Measurements from ENCODE around the gene PPP1R13B. TPM values are rescaled to one million over a fixed set of nuclear protein-coding genes. Genes with fewer than 3 reads are reported as not detected.

PPP1R13B gene
- total RNA-seq, 1 donor from 2014 or later = 67.8 TPM

DNA sequence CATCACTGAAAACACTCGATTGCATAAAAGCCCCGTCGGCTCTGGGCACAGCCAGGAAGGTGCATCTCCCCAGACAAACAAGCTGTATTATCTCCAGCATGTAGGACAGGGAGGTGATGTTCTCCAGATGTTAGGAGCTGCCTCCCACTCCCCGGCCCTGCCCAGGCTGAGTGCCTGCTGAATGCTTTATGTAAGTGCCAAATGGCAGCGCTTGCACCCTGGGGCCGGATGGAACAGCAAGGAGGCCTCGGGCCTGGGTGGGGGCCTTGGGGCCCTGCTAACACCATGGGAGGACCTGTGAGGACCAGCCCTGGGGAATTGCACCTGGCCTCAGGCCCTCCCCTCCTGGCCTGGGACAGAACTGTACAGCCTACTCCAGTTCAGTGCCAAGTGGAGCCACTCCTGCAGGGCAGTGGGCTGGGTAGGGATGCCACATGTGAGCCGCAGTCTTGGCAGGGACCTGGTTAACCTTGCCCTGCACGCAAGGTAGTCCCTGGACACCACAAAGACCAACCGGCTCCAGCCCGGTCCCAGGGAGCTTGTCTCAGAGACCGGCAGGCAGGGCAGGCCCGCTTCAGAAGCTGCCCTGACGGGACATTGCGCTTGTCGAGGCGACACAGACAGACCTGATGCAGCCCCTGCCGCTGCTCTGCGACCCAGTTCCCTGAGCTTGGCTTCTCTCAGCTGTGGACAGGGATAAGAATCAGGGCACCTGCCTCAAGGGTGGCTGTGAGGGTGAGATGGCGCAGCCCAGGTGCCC is 35.3 kb upstream of the PPP1R13B start:
- DNase-seq (ENCODE audit: low spot score) = no peak
- intact Hi-C loops (cut with DNase I) = no loop called here

DNA sequence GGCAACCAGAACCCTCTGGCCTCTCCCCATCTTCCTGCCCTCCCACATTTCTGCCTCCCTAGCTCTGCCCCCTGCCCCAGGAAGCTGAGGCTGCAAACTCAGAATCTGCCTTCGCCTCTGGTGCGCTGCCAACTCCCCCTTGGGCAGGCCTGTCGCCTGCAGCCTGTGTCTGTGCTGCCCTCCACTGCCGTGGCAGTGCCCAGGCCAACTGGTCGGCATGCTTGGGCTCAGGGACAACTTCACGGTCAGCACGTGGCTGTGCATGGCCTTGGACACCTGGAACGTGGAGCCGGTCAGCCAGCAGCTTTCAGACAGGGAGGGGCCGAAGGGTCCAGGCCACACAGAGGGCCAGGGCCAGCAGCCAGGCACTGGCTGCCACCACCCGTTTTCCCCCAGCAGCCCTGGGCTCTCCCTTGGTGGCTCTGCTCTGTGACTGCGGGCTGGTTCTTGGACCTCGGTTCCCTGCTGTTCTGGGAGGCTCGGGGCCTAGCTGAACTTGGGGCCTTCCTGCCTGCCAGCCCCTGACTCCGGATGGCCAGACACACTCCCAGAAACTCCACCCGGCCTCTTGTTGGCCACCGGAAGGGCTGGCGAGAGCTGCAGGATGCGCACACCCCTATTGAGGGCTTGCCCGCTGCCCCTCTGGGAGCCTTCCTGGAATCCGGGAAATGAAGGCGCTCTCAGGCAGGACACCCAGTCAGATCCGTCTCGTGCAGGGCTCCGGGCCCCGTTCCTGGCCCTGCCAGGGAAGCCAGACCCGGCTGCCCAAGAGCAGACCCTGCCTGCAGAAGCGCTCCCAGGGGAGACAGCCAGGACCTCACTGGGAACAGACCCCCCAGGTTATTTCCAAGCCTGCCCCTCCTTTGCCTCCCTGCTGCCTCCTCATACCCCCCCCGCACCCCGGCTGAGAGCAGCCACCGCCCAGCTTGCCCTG is 34.2 kb upstream of the PPP1R13B start:
- intact Hi-C loops (cut with DNase I) = loop anchor here (2.0 kb wide), 2 partner anchors 33 to 73 kb away; no protein-coding TSS in a partner anchor
- DNase-seq (ENCODE audit: low spot score) = peak; percentile 87

DNA sequence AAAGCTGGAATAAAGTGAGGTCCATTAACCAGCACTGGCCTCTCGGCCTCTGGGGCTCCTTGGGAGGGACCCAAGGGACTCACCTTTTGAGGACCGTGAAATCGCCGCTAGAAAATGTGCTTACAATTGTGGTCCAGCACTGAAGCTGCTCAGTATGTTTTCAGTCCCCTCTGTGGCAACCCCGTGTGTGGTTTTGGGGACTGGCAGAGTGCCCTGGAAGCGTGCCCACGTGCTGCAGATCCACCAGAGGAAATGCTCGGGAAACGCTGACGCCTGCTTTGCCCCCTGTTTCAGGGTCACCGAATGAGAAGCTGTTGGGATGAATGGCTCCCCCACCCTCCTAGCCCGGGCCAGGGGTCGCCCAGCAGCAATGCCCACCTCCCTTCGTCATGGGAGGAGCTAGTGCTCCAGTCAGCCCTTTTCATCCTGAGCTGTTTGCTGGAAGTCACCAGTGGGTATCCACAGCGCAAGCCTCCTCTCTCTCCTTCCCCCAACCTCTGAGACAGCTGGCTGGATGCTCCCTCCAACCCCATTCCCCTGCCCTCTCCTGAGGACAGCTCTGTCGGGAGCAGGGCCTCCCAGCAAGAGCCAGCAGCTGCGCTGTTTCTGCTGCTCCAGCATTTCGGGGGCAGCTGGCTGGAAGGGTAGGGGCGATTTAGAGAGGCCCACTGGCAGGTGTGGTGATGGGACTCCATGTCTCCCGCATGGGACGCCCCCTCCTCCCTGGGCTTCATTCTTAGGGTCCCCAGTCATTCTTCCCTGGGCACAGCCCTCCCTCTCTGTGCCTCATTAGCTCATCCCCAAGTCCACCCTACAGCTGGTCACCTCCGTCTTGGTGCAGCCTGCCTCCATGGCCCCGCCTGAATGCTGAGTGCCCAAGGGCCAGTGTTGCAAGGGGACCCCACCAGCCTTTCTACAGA is 33.2 kb upstream of the PPP1R13B start:
- intact Hi-C loops (cut with DNase I) = loop anchor here (2.0 kb wide), 2 partner anchors 32 to 72 kb away; no protein-coding TSS in a partner anchor
- DNase-seq (ENCODE audit: low spot score) = no peak

DNA sequence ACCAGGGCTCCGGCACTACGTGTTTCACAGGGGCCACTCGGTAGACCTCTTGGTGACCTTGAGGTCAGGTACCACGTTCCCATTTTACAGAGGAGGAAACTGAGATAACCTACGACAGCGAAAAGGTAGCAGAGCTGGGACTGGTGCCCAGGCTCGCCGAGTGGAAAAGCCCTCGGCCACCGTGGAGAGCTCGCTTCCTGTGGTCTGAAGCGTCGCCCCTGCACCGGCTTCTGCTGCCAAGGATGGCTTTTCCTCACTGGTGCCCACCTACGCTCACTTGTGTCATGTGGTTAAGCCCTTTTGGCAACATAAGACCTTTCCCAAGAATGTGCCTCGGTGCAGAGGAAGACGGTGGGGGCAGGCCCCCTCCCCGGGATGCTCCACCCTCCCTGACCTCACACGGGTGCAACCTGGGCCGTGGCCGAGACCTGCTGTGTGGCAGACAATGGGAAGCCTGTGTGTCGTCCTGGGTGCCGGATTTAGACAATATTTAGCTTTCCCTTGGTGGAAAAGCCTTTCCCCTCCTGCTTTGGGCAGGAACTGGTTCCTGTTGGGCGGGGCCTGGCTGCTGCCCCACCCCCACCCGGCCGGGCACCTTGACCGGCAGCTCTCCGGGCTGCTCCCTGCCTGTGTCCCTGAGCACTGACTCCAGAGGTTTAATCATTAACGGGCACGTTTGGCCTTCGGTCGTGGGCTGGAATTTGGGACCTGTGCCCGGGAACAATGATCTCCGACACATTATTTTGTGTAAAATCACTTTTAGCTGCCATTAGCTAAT is 32.4 kb upstream of the PPP1R13B start:
- DNase-seq (ENCODE audit: low spot score) = no peak
- intact Hi-C loops (cut with DNase I) = loop anchor here (2.0 kb wide), 2 partner anchors 31 to 71 kb away; no protein-coding TSS in a partner anchor

DNA sequence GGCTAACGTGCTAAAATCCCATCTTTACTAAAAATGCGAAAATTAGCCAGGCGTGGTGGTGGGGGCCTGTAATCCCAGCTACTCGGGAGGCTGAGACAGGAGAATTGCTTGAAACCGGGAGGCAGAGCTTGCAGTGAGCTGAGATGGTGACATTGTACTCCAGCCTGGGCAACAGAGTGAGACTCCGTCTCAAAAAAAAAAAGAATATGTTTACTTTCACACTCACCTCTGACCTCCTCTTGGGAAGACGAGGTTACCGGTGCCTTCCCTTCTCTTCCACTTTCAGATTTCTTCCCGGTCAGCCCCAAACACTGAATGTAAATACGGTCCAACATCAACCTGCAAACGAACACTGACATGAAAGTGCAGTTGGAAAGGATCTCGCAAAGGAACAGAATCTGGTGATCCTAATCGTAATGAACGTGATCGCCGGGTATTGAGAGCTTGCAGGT is 31.8 kb upstream of the PPP1R13B start:
- DNase-seq (ENCODE audit: low spot score) = no peak
- intact Hi-C loops (cut with DNase I) = no loop called here

DNA sequence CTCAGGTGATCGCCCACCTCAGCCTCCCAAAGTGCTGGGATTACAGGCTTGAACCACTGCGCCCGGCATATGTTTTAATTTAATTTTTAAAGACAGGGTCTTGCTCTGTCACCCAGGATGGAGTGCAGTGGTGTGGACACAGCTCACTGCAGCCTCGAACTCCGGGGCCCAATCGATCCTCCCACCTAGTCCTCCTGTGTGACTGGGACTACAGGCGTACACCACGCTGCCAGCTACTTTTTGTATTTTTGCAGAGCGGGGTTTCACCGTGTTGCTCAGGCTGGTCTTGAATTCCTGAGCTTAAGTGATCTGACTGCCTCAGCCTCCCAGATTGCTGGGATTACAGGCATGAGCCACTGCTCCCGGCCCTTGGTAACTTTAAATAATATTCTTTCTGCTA is 30.8 kb upstream of the PPP1R13B start:
- no peak for DNase-seq (ENCODE audit: low spot score)
- intact Hi-C loops (cut with DNase I) = no loop called here

DNA sequence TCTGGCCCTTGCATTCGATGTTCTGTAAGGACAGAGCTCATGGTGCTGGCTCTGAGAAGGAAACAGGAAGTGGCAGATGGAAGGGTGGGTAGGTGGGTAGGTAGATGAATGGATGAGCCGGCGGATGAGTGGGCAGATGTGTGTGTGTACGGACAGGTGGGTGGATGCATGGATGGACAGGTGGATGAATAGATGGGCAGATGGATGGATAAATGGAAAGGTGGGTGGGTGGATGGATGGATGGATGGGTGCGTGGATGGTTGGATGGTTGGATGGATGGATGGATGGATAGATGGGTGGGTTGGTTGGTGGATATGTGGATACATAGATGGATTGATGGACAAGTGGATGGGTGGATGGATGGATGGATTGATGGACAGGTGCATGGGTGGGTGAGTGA is 27.6 kb upstream of the PPP1R13B start:
- no peak for DNase-seq (ENCODE audit: low spot score)
- intact Hi-C loops (cut with DNase I) = no loop called here

DNA sequence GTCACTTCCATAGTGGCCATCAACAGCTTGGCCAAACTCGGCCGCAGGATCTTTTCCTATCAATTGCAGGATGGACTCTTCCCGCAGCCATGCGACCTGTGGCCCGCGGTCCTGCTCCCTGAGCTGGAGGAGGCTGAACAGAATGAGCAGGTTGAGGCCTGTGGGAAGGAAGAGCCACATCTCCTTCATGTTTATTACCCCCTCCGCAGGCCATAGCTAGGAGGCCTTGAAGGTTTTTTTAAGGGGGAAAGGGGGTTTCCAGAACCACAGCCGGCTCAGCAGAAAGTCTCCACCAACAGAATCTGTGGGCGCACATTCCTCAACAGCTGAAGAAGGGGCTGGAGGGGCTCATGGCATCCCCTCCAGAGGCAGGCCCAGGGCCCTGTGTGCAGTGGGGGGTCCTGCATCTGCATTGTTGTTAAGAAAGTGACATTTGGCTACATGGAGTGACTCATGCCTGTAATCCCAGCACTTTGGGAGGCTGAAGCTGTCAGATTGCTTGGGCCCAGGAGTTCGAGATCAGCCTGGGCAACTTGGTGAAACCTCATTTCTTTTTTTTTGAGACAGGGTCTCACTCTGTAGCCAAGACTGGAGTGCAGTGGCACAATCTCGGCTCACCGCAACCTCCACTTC is 25.2 kb upstream of the PPP1R13B start:
- intact Hi-C loops (cut with DNase I) = no loop called here

DNA sequence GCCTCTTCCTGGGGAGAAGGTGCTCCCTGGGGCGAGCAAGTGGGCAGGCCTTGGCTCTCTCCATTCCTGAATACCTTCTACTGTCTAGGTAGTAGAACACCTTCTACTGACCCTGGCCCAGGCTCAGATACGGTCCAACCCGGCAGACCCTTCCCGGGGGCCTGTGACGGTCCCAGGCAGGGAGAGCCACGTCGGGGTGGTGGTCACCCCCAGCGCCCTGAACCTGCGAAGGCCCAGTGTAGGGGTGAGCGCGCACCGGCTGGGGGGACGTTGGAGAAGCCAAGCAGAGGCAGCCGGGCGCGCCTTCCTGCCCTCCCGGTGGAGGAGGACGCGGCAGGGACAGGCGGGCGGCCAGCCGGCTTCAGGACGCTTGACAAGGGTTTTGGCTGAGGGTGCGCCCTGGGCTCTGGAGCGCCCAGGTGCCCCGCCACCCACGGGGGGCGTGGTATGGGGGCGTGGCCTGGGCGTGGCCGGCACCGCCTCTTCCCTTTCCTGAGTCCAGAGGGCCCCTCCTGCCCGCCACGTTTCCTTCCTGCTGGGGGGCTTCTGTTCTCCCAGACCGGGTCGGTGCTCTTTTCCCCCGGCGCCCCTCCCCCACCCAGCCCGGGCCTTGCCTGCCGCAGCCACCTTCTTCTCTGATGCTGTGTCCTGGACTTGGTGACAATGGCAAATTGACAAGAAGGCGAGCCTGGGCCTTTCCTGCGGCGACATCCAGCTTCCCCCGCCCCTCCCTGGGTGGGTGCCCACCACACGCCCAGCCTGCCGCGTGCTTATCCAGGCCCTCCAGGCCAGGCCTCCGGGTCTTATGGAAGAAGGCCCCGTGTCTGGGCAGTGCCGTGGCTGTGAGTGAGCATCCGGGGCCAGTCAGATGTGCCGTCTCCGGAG is 24.5 kb upstream of the PPP1R13B start:
- intact Hi-C loops (cut with DNase I) = no loop called here
- peak; percentile 85 for DNase-seq (ENCODE audit: low spot score)

More for the DNA sequence above, 25.2 kb upstream of the PPP1R13B start:
- DNase-seq (ENCODE audit: low spot score) = no peak

DNA sequence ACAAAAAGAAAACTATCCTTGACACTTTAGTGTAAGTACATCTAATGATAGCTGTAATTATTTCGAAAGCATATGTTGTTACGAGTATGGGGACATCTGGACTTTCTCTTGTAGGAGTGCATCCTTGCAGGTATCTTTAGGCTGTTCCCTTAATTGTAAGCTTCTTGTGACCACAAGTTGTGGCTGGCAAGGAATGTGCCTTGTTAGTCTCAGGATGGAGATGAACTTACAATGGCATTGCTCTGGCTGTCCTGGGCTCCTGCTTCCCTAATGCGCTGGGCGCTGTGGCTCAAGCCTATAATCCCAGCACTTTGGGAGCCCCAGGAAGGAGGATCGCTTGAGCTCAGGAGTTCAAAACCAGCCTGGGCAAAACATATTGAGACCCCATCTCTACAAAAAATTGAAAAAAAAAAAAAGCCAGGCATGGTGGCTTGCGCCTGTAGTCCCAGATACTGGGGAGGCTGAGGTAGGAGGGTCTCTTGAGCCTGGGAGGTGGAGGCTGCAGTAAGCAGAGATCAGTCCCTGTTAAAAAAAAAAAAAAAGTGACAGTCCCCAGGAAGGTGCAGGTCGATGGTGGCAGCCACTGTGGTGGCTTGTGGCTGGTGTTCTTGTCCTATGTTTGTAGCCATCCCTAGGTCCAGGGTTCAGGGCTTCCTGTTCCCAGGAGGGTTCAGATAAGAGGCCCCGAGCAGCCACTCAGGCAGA is 23.7 kb upstream of the PPP1R13B start:
- DNase-seq (ENCODE audit: low spot score) = no peak

DNA sequence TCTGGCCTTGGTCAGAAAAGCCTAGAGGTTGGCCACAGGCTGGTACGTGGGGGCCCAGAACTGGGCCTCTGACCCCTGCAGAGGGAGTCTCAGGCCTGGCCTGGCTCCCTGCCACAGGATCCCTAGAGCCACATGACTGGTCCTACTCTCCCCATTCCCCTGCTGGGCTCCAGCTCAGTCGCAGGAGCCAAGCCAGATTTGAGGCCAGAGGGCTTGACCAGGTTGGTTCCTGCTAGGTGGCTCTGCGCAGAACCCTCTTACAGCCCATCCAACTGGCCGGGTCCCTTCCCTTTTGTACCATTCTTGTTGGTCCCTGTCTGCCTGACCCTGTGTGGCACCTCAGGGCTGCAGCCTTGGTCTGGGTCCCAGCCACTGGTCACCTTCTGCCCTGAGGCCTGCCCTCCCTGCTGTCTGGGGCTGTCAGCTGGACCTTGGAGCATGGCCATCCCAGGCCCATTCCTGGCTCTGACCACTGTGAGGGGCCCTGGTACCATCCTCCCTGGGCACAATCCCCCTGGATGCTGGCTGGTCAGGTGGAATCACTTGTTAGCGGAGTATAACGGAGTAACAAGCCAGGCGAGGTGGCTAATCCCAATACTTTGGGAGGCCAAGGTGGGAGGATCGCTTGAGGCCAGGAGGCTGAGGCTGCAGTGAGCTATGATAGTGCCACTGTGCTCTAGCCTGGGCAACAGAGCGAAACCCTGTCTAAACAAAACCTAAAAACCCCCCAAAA is 22.9 kb upstream of the PPP1R13B start:
- no peak for DNase-seq (ENCODE audit: low spot score)
- intact Hi-C loops (cut with DNase I) = no loop called here

More for the DNA sequence above, 23.7 kb upstream of the PPP1R13B start:
- intact Hi-C loops (cut with DNase I) = no loop called here

DNA sequence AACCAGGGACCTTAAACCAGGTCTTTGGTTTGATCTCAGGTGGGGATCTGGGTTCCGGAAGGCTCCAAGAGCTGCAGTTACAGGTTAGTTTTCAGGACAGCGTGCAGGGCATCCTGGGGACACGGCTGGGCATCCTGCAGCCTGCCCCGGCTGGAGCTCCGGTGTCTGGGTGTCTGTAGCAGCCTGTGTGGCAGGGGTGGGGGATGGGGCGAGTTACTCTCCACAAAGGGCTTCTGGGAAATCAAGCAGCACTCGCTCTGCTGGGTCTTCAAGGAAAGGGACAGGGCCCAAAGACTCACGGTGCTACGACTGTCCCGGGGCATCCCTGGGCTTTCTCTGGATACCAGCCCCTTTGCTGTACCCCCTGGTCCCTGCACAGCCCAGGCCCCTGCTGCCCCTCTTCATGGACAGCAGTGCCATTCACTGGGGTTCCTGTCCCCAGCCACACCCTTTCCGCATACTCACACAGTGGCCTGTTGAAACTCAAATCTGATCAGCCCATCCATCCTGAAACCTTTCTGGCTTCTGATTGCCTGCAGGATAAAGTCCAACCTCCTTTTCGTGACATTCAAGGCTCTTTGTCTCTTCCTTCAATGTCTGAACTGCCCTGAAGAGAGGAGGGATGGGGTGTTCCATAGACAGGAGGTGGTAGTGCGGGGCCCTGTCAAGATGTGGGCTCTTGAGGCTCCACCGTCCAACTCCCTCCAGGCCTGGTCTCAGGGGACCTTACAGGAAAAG is 22.2 kb upstream of the PPP1R13B start:
- intact Hi-C loops (cut with DNase I) = no loop called here
- no peak for DNase-seq (ENCODE audit: low spot score)

DNA sequence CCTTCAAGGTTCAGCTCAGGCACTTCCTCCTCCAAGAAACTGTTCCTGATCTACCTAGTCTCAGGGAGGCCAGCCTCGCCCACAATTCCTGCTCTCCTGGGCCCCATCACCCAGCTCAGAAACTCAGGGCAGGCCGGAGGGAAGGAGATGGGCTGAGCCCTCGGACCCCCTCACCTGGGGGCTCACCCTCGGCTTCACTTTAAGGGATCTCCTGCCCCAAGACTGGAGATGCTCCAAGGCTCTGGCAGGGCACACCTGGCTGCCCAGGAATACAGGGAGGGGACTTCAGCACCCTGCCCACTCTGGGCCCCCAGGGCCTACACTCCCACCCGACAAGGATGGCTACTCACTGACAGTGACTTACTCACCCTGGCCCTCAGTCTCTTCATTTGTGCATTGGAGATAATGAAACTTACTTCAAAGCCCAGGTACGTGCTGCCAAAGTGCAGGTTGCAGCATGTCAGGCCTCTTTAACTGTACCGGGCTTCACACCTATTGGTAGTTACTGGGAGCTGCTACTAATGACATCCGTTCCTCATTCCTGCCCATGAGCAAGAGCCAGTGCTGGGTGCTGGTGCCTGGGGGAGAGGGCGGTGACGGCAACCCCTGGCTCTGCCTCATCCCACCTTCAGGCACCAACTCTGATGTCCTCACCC is 21.0 kb upstream of the PPP1R13B start:
- intact Hi-C loops (cut with DNase I) = no loop called here
- no peak for DNase-seq (ENCODE audit: low spot score)

DNA sequence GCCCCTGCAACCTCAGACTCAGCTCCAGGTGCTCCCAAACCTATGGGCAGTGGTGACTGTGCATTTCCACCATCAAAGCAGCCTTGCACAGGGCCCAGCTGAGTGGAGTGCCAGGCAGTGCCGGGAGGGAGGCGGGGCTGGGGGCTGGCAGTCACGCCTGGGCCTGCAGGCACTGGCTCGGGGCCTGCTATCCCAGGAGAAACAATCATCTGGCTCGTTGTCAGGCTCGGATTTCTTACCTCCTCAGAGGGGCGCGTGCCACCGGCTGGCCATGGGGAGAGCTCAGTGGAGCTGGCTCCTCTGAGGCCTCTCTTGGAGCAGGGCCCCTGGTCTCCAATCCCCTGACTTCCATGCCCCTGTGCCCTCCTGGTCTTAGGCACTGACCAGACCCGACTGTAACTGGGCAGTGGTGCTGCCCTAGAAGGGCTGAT is 20.2 kb upstream of the PPP1R13B start:
- intact Hi-C loops (cut with DNase I) = no loop called here
- peak; percentile 83 for DNase-seq (ENCODE audit: low spot score)

DNA sequence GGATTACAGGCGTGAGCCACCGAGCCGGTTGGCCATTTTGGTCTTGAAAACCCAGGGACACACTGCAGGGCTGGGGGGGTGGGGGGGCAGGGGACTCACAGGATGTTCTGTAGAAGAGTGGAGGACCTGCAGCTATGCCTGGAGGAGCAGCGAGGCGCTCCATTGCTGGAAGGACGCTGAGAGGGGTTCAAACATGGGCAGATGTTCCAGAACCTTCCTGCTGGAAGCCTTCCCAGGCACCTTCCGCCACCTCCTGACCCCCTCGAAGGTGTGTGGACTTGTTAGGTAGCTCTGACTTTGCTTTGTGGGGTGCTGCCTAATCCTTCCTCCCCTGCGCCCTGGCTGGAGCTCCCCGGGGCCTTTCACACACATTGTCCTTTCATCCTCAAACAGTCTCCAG is 19.6 kb upstream of the PPP1R13B start:
- intact Hi-C loops (cut with DNase I) = no loop called here
- no peak for DNase-seq (ENCODE audit: low spot score)

All from cardiac septum (tissue), 1 donor.